Measurements from ENCODE around the gene FAM117B.

FAM117B gene

DNA sequence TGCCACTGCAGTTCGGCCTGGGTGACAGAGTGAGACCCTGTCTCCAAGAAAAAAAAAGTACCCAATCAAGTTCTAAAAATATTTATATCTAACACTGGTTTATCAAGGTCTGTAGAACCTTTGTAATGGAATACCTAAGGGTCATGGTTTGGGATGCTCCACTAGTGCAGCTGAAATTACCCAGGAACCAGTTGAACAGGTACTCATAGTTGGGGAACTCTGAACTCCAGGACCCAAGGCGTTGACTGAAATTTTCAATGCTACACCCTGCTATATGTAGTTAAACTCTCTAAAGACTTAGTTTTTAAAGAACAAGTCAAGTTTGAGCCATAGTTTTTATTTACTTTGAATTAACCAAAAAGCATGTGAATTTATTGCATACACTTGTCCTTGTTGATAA is 55.1 kb downstream of the FAM117B start:
- Histone ChIP-seq H3K4me2 (no peak overlapping the region), H3K27ac (no peak overlapping the region), H4K20me1 (ENCODE audit: insufficient read depth) (no peaks in the 10 kb centered on the region), H2AFZ (ENCODE audit: low read depth) (no peak overlapping the region), H3K4me1 (ENCODE audit: low read depth, poor library complexity, severe bottlenecking) (no peaks in the 10 kb centered on the region), H3K36me3 (ENCODE audit: insufficient read depth) (no peaks in the 10 kb centered on the region), H3K9ac (no peak overlapping the region), H3K79me2 (ENCODE audit: insufficient read depth, low read depth) (no peaks in the 10 kb centered on the region), H3K27me3 (ENCODE audit: insufficient read depth, low read depth) (no peaks in the 10 kb centered on the region), H3K4me3 (IDR thresholded peaks at IDR 0.05; ENCODE audit: insufficient read depth, low read depth, low read length) (no peak overlapping the region)
- TF ChIP-seq, protein P1, sequence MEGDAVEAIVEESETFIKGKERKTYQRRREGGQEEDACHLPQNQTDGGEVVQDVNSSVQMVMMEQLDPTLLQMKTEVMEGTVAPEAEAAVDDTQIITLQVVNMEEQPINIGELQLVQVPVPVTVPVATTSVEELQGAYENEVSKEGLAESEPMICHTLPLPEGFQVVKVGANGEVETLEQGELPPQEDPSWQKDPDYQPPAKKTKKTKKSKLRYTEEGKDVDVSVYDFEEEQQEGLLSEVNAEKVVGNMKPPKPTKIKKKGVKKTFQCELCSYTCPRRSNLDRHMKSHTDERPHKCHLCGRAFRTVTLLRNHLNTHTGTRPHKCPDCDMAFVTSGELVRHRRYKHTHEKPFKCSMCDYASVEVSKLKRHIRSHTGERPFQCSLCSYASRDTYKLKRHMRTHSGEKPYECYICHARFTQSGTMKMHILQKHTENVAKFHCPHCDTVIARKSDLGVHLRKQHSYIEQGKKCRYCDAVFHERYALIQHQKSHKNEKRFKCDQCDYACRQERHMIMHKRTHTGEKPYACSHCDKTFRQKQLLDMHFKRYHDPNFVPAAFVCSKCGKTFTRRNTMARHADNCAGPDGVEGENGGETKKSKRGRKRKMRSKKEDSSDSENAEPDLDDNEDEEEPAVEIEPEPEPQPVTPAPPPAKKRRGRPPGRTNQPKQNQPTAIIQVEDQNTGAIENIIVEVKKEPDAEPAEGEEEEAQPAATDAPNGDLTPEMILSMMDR (conservative IDR thresholded peaks at IDR 0.05; ENCODE audit: low read depth, low read length), result no peak

DNA sequence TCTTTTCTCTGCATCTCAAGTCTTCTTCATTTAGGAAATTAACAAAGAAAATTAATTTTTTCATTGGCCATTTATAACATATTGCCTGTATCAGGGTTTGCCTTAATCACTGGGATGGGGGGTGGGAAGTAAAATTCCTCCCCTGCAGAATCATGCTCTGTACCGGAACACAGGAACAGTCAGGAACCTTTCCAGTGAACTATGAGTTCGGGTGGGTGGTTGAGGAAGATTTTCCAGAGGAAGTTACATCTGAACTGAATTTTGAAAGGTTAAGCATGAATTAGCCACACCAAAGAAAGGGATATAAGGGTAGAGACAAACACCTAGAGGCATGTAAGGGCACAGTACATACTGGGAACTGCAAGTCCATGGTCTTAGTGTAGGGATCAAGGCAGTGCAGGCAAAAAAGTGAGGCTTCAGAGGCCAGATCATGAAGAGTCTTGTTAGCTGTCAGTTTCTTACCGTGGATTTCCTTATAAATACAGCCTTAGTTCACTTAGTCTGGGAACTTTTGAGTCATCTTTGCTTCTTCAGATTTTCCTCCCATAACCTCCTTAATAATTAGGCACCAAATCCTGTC is 55.6 kb downstream of the FAM117B start:
- Histone ChIP-seq H3K4me3 (IDR thresholded peaks at IDR 0.05; ENCODE audit: insufficient read depth, low read depth, low read length) (no peak overlapping the region), H3K4me1 (ENCODE audit: low read depth, poor library complexity, severe bottlenecking) (no peaks in the 10 kb centered on the region), H3K27ac (no peak overlapping the region), H3K36me3 (ENCODE audit: insufficient read depth) (no peaks in the 10 kb centered on the region), H3K9ac (no peak overlapping the region), H2AFZ (ENCODE audit: low read depth) (no peak overlapping the region), H3K4me2 (no peak overlapping the region), H4K20me1 (ENCODE audit: insufficient read depth) (no peaks in the 10 kb centered on the region), H3K79me2 (ENCODE audit: insufficient read depth, low read depth) (no peaks in the 10 kb centered on the region), H3K27me3 (ENCODE audit: insufficient read depth, low read depth) (no peaks in the 10 kb centered on the region)
- TF ChIP-seq, protein P1 (conservative IDR thresholded peaks at IDR 0.05; ENCODE audit: low read depth, low read length), result no peak

DNA sequence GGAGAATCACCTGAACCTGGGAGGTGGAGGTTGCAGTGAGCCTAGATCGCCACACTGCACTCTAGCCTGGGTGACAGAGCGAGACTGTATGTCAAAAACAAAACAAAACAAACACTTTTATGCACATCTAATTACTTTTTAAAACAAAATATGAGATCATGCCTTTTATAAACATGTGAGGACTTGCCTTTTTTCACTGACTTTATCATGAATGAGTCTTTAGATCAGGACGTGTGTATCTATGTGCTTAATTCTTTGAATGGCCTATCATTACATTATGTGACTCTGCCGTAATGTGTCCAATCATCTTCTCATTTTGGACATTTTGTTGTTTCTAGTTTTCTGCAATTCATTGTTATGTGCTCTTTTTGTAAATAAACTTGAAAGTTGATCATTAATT is 58.7 kb downstream of the FAM117B start:
- Histone ChIP-seq H3K4me2 (no peak overlapping the region), H2AFZ (ENCODE audit: low read depth) (no peak overlapping the region), H3K79me2 (ENCODE audit: insufficient read depth, low read depth) (no peaks in the 10 kb centered on the region), H3K9ac (no peak overlapping the region), H3K27me3 (ENCODE audit: insufficient read depth, low read depth) (no peaks in the 10 kb centered on the region), H3K4me1 (ENCODE audit: low read depth, poor library complexity, severe bottlenecking) (no peaks in the 10 kb centered on the region), H3K36me3 (ENCODE audit: insufficient read depth) (no peaks in the 10 kb centered on the region), H3K4me3 (IDR thresholded peaks at IDR 0.05; ENCODE audit: insufficient read depth, low read depth, low read length) (no peak overlapping the region), H4K20me1 (ENCODE audit: insufficient read depth) (no peaks in the 10 kb centered on the region), H3K27ac (no peak overlapping the region)
- TF ChIP-seq, protein P1 (conservative IDR thresholded peaks at IDR 0.05; ENCODE audit: low read depth, low read length), result no peak

DNA sequence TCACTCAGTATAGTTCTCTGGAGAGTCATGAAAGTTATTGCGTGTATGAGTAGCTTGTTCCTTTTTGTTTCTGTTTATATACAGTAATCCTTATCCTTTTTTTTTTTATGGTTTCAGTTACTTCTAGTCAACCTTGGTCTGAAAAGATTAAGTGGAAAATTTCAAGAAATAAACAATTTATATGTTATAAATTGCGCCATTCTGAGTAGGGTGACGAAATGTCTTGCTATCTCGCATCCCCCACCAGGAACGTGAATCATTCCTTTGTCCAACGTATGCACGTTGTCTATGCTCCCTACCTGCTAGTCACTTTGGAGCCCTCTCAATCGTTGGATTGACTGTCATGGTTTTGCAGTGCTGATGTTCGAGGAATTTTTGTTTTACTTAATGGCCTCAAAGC is 60.4 kb downstream of the FAM117B start:
- Histone ChIP-seq H3K27ac (no peak overlapping the region), H4K20me1 (ENCODE audit: insufficient read depth) (no peaks in the 10 kb centered on the region), H3K79me2 (ENCODE audit: insufficient read depth, low read depth) (no peaks in the 10 kb centered on the region), H3K9ac (no peak overlapping the region), H3K4me3 (IDR thresholded peaks at IDR 0.05; ENCODE audit: insufficient read depth, low read depth, low read length) (no peak overlapping the region), H3K27me3 (ENCODE audit: insufficient read depth, low read depth) (no peaks in the 10 kb centered on the region), H3K36me3 (ENCODE audit: insufficient read depth) (no peaks in the 10 kb centered on the region), H2AFZ (ENCODE audit: low read depth) (no peak overlapping the region), H3K4me1 (ENCODE audit: low read depth, poor library complexity, severe bottlenecking) (no peaks in the 10 kb centered on the region), H3K4me2 (no peak overlapping the region)
- TF ChIP-seq, protein P1 (conservative IDR thresholded peaks at IDR 0.05; ENCODE audit: low read depth, low read length), result no peak
